NK-92 (cell line): ENCODE results near the gene PHF11.
"Not testable (repeated sequence)": the region's sequence is repeated elsewhere in the genome, so short reads cannot be mapped to it uniquely, and the experiment has no call there.

Experiments used
- DNase-seq: peaks from one replicate; lab custom pipeline; 2025; ENCODE audit not compliant: unreplicated experiment; lab: John Stamatoyannopoulos, UW

The PHF11 gene

GRCh38 chr13:49543656-49544055, 47.9 kb downstream of the PHF11 start:
- DNase-seq, result no peak

DNA sequence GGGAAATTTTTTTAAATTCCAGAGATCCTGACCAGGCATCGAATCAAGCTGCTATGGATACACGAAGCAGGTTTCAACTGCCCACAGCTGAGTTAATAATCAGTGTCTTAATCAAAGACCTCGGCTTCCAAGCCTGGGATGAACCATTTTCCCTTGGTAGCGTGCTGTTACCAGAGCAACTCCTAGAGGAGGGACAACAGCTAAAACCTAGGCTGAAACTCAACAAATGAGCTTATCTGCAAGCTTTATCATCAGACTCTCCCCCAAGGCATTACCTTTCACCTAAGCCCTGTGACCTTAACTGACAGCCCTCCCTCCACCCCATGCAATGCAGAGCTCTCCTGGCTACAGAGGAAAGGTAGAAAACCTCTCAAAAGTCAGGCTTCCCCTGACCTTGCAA, 49.9 kb downstream of the PHF11 start:
- no peak for DNase-seq

GRCh38 chr13:49546561-49546960, 50.8 kb downstream of the PHF11 start:
- DNase-seq, result no peak

DNA sequence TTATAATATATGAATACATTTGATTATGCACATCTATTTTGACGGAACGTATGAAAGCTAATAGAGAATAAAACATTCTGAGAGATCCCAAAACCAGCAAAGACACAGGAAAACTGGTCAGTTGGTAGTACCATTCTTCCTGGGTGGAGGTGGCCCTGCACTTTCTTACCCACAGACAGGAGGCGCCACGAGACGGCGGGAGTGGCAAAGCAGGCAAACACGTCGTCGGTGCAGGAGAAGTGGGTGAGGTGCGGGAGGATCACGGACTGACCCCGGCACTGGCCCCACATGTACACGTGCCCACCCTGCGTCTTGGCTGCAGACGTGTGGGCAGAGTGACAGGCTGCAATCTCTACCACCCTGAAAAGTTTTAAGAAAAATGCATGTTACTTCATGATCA, 53.5 kb downstream of the PHF11 start:
- no peak for DNase-seq

DNA sequence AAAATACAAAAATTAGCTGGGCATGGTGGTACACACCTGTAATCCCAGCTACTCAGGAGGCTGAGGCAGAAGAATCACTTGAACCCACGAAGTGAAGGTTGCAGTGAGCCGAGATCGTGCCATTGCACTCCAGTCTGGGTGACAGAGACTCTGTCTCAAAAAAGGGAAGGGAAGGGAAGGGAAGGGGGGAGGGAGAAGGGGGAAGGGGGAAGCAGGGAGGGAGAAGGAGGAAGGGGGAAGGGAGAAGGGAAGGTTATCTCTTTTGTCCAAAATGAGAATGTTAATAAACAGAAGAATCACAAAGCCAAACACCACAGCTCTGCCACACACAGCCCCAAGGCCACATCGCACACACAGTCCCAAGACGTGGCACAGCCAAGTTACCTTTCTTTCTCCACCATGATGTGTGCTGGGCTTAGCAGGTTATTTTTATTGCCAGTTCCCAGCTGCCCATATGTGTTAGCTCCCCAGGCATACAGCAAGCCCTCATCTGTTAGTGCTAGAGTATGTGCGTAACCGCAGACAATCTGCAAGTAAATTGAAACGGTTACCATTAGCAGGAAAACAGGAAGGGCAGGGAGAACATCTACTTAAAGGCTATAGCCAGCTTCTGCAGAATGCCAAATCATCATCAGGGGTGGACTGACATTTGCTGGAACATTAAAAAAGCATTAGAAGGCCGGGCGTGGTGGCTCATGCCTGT, 55.3 kb downstream of the PHF11 start:
- DNase-seq, result no peak

- no peak for DNase-seq
Observed at GRCh38 chr13:49553888-49554287, 58.1 kb downstream of the PHF11 start.

- no peak for DNase-seq
Observed at GRCh38 chr13:49554387-49554786, 58.6 kb downstream of the PHF11 start.

- DNase-seq, result no peak
Observed at GRCh38 chr13:49559006-49559405, 63.3 kb downstream of the PHF11 start.

- DNase-seq, result no peak
Observed at GRCh38 chr13:49560270-49561061, 64.7 kb downstream of the PHF11 start.

GRCh38 chr13:49561062-49561410, 65.3 kb downstream of the PHF11 start:
- no peak for DNase-seq

- DNase-seq, result no peak
Observed at GRCh38 chr13:49563516-49563915, 67.8 kb downstream of the PHF11 start.

DNA sequence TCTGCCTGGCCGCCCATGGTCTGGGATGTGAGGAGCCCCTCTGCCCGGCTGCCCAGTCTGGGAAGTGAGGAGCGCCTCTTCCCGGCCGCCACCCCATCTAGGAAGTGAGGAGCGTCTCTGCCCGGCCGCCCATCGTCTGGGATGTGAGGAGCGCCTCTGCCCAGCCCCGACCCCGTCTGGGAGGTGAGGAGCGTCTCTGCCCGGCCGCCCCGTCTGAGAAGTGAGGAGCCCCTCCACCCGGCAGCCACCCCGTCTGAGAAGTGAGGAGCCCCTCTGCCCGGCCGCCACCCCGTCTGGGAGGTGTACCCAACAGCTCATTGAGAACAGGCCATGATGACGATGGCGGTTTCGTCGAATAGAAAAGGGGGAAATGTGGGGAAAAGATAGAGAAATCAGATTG, 69.7 kb downstream of the PHF11 start:
- not testable (repeated sequence) for DNase-seq

- DNase-seq, result no peak
Observed at GRCh38 chr13:49566461-49566860, 70.7 kb downstream of the PHF11 start.

- DNase-seq, result no peak
Observed at GRCh38 chr13:49567491-49567890, 71.7 kb downstream of the PHF11 start.

DNA sequence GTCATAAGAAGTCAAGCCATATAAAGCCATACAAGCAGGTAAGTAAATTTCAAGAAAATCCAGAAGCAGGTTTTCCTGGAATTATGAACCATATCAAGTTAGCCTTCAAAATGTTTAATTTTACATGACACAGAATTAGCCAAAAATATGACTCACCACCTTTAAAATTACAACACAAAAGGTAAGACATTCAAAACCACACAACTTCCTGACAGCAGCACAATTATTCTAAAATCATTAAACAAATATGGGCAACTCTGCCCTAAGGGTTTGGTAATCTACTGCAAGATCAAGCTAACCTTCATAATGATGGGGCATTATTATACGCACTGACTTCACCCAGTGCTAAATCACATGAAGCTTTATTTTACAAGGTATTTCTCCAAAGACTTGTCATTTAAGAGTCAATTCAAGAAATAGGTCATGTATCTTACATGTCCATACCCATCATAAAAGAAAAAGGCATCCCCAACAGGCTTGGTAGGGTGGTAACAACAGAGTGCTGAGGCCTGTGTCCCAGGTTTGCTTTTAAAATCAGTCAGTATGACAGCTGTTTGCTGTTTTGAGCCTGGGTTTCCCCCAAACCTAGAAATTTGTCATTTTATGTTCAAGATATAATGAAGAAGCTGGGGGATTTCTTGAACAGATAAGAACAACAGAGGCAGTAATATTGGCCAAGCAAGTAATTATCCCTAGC, 74.4 kb downstream of the PHF11 start:
- no peak for DNase-seq

GRCh38 chr13:49571299-49572240, 75.8 kb downstream of the PHF11 start:
- DNase-seq, result no peak
